Liver (tissue), 10 donors: Measurements from ENCODE around the gene TRO. TPM values are rescaled to one million over a fixed set of nuclear protein-coding genes. Genes with fewer than 3 reads are reported as not detected.

Experiments
- DNase-seq: peaks from one replicate; pipeline ENCODE4 v3.0.0-alpha.2; 2017; ENCODE audit warnings: low spot score
- H3K27ac ChIP-seq, 2 donors: one replicate each; pipeline ENCODE4 v1.7.0; 2013; ENCODE audit warnings: inconsistent platforms in 2 of 2, low read length in 2 of 2, control low read depth in 1 of 2, low read depth in 1 of 2, mild to moderate bottlenecking in 1 of 2
- H3K27me3 ChIP-seq, 4 donors: one replicate each; pipeline versions ENCODE4 v1.6.1 to v1.7.0; 2013; ENCODE audit warnings: low read length in 3 of 4, inconsistent platforms in 1 of 4, mild to moderate bottlenecking in 1 of 4, moderate library complexity in 1 of 4; ENCODE audit not compliant: control insufficient read depth in 4 of 4, insufficient read depth in 4 of 4
- H3K36me3 ChIP-seq, 4 donors: one replicate each; pipeline versions ENCODE4 v1.6.1 to v1.7.0; 2013; ENCODE audit warnings: low read length in 3 of 4, mild to moderate bottlenecking in 3 of 4, low read depth in 1 of 4, moderate library complexity in 1 of 4; ENCODE audit not compliant: control insufficient read depth in 4 of 4, insufficient read depth in 3 of 4
- H3K4me1 ChIP-seq, 4 donors: one replicate each; pipeline versions ENCODE4 v1.6.1 to v1.7.0; 2013; ENCODE audit warnings: low read length in 3 of 4, mild to moderate bottlenecking in 3 of 4, moderate library complexity in 1 of 4; ENCODE audit not compliant: control insufficient read depth in 4 of 4, insufficient read depth in 4 of 4
- H3K4me3 ChIP-seq, 3 donors: one replicate each; pipeline versions ENCODE4 v1.6.1 to v1.7.0; 2013; ENCODE audit warnings: low read length in 3 of 3, control low read depth in 1 of 3, low read depth in 1 of 3, mild to moderate bottlenecking in 1 of 3
- H3K9ac ChIP-seq, 2 donors: one replicate each; pipeline ENCODE4 v1.7.0; 2013; ENCODE audit warnings: low read length in 2 of 2, mild to moderate bottlenecking in 2 of 2, moderate library complexity in 2 of 2, control low read depth in 1 of 2, low read depth in 1 of 2
- H3K9me3 ChIP-seq, 4 donors: one replicate each; pipeline versions ENCODE4 v1.6.1 to v1.7.0; 2013; ENCODE audit warnings: low read length in 3 of 4; ENCODE audit not compliant: control insufficient read depth in 4 of 4
- ATF3 ChIP-seq: IDR thresholded peaks from 2 replicates; pipeline ENCODE4 v1.6.1; 2016; ENCODE audit warnings: antibody characterized with exemption
- CTCF ChIP-seq: fragments of 150-350 bp; IDR thresholded peaks from 2 replicates; pipeline ENCODE4 v1.5.1; 2017; ENCODE audit warnings: improper control_type of control experiment, low read depth, low read length; ENCODE audit not compliant: missing input control
- EGR1 ChIP-seq, 2 donors: IDR thresholded peaks; 2 replicates each; pipeline ENCODE4 v1.6.1; 2016 to 2018; ENCODE audit warnings: antibody characterized with exemption in 2 of 2, low read depth in 2 of 2
- FOXA1 ChIP-seq: IDR thresholded peaks from 2 replicates; pipeline ENCODE4 v1.6.1; 2016; ENCODE audit warnings: antibody characterized with exemption
- FOXA2 ChIP-seq: IDR thresholded peaks from 2 replicates; pipeline ENCODE4 v1.6.1; 2016; ENCODE audit warnings: antibody characterized with exemption
- HNF4G ChIP-seq: IDR thresholded peaks from 2 replicates; pipeline ENCODE4 v1.6.1; 2016; ENCODE audit warnings: antibody characterized with exemption
- JUND ChIP-seq, 2 donors: IDR thresholded peaks; 2 replicates each; pipeline ENCODE4 v1.6.1; 2016; ENCODE audit warnings: antibody characterized with exemption in 2 of 2
- MAX ChIP-seq: IDR thresholded peaks from 2 replicates; pipeline ENCODE4 v1.6.1; 2016; ENCODE audit warnings: antibody characterized with exemption
- NR2F2 ChIP-seq: IDR thresholded peaks from 2 replicates; pipeline ENCODE4 v1.6.1; 2016; ENCODE audit warnings: antibody characterized with exemption
- RAD21 ChIP-seq, 2 donors: IDR thresholded peaks; 2 replicates each; pipeline ENCODE4 v1.6.1; 2016; ENCODE audit warnings: antibody characterized with exemption in 2 of 2, mild to moderate bottlenecking in 2 of 2
- REST ChIP-seq: IDR thresholded peaks from 2 replicates; pipeline ENCODE4 v1.6.1; 2016; ENCODE audit warnings: antibody characterized with exemption, mild to moderate bottlenecking
- RXRA ChIP-seq, 2 donors: IDR thresholded peaks; 2 replicates each; pipeline ENCODE4 v1.6.1; 2017 to 2018; ENCODE audit warnings: antibody characterized with exemption in 2 of 2, mild to moderate bottlenecking in 1 of 2
- SP1 ChIP-seq: IDR thresholded peaks from 2 replicates; pipeline ENCODE4 v1.6.1; 2018; ENCODE audit warnings: antibody characterized with exemption, mild to moderate bottlenecking
- TAF1 ChIP-seq: conservative IDR thresholded peaks from 2 replicates; pipeline ENCODE4 v1.6.1; 2016; ENCODE audit warnings: antibody characterized with exemption, mild to moderate bottlenecking
- YY1 ChIP-seq: IDR thresholded peaks from 2 replicates; pipeline ENCODE4 v1.6.1; 2016; ENCODE audit warnings: antibody characterized with exemption, mild to moderate bottlenecking
- WGBS: extraction: QIAGEN DNeasy Blood & Tissue Kit; methylation state at CpG from one replicate; pipeline ENCODE4 v1.1.7; 2013; 5-methylcytosine and 5-hydroxymethylcytosine counted together
- polyA plus RNA-seq, 2 donors: library from polyadenylated mRNA; stranded (reverse) in 1 of 2; unstranded in 1 of 2; fragments of 200-250 nt in 1 of 2; fragments of >200 nt in 1 of 2; fragmentation: Nextera tagmentation in 1 of 2; extraction: Ambion mirVana in 1 of 2; gene quantifications; one replicate each; pipeline versions ENCODE4 v1.2.1 to v1.2.3, GENCODE V29; 2013 to 2015
- small RNA-seq: library from RNA; depleted of rRNA; stranded (forward); fragments of <200 nt; gene quantifications from one replicate; pipeline ENCODE3, GENCODE V24; 2014
- total RNA-seq, 2 donors: library from RNA; depleted of rRNA; stranded (reverse); fragments of >200 nt; gene quantifications; one replicate each; pipeline ENCODE4 v1.2.3, GENCODE V29; 2014
- donor health status: healthy.
- donor health status: healthy.
- donor health status: healthy.
- donor health status: healthy.
- donor health status: healthy.

The TRO gene
- total and polyA plus RNA-seq, 4 donors, result 0.35 to 5.3 (median 1.3) TPM

- Histone ChIP-seq H3K9me3 (peaks cover 0 to 3% (median under 1%) of the 10 kb centered on the region in 4 donors), H3K27me3 (peaks cover 0 to under 1% (median 0%) of the 10 kb centered on the region in 4 donors), H3K36me3 (peaks cover 0 to 6% (median 0%) of the 10 kb centered on the region in 4 donors), H3K4me3 (no peak overlapping the region), H3K4me1 (peaks cover 0 to 8% (median 3%) of the 10 kb centered on the region in 4 donors), H3K9ac (no peak overlapping the region), H3K27ac (peak overlapping the region in 1 of 2 donors; percentile 27)
- peak in 1 of 2 donors; percentile 13 for TF ChIP-seq RXRA (IDR thresholded peaks at IDR 0.05)
- TF ChIP-seq REST, result no peak
- DNase-seq, result no peak
Observed at GRCh38 chrX:54979432-54979831, 58.8 kb downstream of the TRO start.

- no peak overlapping the region for H3K27ac ChIP-seq
- H3K4me3 ChIP-seq, result no peak overlapping the region
- peaks cover 0 to 10% (median 0%) of the 10 kb centered on the region in 4 donors for H3K36me3 ChIP-seq
- peaks cover 0 to 5% (median 1%) of the 10 kb centered on the region in 4 donors for H3K9me3 ChIP-seq
- WGBS, result 56% methylated on average over 6 of the region's 6 CpGs
- H3K4me1 ChIP-seq, result peaks cover 0 to 8% (median 3%) of the 10 kb centered on the region in 4 donors
- no peak for TF ChIP-seq CTCF
- TF ChIP-seq REST, result no peak
- no peak for TF ChIP-seq YY1
- no peak for TF ChIP-seq FOXA1
- no peak for TF ChIP-seq SP1
- TF ChIP-seq ATF3, result no peak
- TF ChIP-seq HNF4G, result no peak
- no peak for TF ChIP-seq RAD21 (IDR thresholded peaks at IDR 0.05)
- no peak for TF ChIP-seq NR2F2
- TF ChIP-seq RXRA (IDR thresholded peaks at IDR 0.05), result no peak
- no peak for TF ChIP-seq TAF1
- TF ChIP-seq FOXA2, result no peak
- TF ChIP-seq EGR1 (IDR thresholded peaks at IDR 0.05; ENCODE audit: low read depth in 2 of 2), result no peak
- no peak for TF ChIP-seq JUND (IDR thresholded peaks at IDR 0.05)
- no peak for TF ChIP-seq MAX
- peaks cover 0 to 2% (median 0%) of the 10 kb centered on the region in 4 donors for H3K27me3 ChIP-seq
- H3K9ac ChIP-seq, result no peak overlapping the region
- no peak for DNase-seq
Observed at GRCh38 chrX:54980334-54980733, 59.7 kb downstream of the TRO start.

Small RNA genes lying within 50 kb of the gene (small RNA-seq; reads per million reads assigned to genes)
- gene RF00614, result not detected

Other genes starting within 250 kb of the TRO start
- not detected for gene ITIH6, start 122.6 kb upstream of the TRO start, total RNA-seq
- gene ITIH6, start 122.6 kb upstream of the TRO start, polyA plus RNA-seq, result not detected
- 10 to 100 TPM; 26.3 to 93.4 TPM for gene MAGED2, start 113.1 kb upstream of the TRO start, total RNA-seq
- gene MAGED2, start 113.1 kb upstream of the TRO start, polyA plus RNA-seq, result 10 to 100 TPM; 25.4 to 36.3 TPM
- 10 to 100 TPM in 1 of 2 donors, 1 to 10 TPM in 1; 2.9 to 19.2 TPM for gene PFKFB1, start 73.4 kb downstream of the TRO start, total RNA-seq
- gene PFKFB1, start 73.4 kb downstream of the TRO start, polyA plus RNA-seq, result 10 to 100 TPM in 1 of 2 donors, 1 to 10 TPM in 1; 4.4 to 10.2 TPM
- gene APEX2, start 79.5 kb downstream of the TRO start, total RNA-seq, result 1 to 10 TPM; 5.0 to 6.5 TPM
- 1 to 10 TPM; 6.9 to 8.6 TPM for gene APEX2, start 79.5 kb downstream of the TRO start, polyA plus RNA-seq
- 1,000 to 10,000 TPM in 1 of 2 donors, not detected in 1; 1,807 TPM for gene ALAS2, start 110.2 kb downstream of the TRO start, total RNA-seq
- under 1 TPM in 1 of 2 donors, not detected in 1; 0.21 TPM for gene ALAS2, start 110.2 kb downstream of the TRO start, polyA plus RNA-seq
- gene PAGE2B, start 154.2 kb downstream of the TRO start, total RNA-seq, result under 1 TPM in 1 of 2 donors, not detected in 1; 0.28 TPM
- gene PAGE2B, start 154.2 kb downstream of the TRO start, polyA plus RNA-seq, result not detected
- not detected for gene PAGE2, start 168.2 kb downstream of the TRO start, total RNA-seq
- not detected for gene PAGE2, start 168.2 kb downstream of the TRO start, polyA plus RNA-seq